Stimulated activated CD4-positive, alpha-beta T cell treated with anti-CD3 and anti-CD28 coated beads, Interleukin-4, amount 100 ng/mL, for 4 hours (primary cell): ENCODE measurements around the gene TNNI3K.

Source experiments
- DNase-seq, 2 experiments: peaks; one replicate each; pipeline ENCODE4 v3.0.0-alpha.2; 2020

The TNNI3K gene

DNA sequence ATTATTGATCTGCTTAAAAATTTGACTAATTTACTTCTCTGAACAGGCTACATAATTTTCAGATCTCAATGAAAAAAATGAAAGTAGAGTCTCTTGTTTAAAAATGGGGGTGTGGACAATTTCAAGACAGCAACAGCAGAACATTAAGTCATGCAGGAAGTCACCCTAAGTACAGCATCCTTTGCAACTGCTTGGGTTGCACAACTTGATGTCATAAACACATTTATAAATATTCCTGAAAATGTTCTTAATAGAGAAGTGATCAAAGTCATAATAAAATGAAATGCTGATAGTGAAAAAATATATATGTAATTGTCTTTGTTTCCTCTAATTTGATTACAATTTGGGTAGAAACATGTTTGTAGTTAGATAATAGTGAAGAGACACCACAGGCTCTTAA is 79.3 kb downstream of the TNNI3K start:
- DNase-seq: no peak

DNA sequence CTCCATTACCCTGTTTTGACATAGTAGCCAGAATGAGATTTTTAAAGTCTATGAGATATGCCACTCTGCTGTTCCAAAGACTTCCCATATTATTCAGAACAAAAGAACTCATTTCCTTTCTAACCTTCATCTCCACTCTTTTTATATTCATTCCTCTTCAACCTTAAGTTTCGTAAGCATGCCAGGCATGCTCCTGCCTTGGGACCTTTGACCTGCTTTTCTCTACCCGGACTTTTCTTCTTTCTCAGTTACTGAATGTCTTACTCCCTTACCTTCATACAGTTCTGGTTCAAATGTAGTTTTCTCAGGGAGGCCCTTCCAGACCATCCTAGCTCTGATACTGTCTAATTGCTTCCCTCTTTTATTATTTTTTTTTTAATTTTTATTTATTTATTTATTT is 81.1 kb downstream of the TNNI3K start:
- DNase-seq: no peak

DNA sequence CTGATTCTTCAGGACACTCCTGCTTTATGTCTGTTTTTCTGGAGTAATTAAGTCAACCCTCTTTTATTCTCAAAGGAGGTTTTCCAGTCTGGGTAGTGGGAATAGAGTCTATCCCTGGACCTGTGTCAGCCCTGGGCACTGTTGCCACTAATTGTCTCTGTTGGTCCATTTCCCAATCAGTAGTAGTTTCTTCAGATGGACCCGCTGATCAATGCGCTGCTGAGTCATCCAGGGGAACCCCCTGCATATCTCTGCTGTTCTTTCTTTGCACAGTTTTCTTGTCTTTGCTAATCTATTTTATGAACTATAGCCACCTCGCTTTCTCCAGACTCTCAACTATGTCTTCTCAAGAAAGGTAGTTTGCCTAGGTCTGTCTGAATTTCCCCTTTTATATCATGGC is 82.5 kb downstream of the TNNI3K start:
- DNase-seq: no peak

DNA sequence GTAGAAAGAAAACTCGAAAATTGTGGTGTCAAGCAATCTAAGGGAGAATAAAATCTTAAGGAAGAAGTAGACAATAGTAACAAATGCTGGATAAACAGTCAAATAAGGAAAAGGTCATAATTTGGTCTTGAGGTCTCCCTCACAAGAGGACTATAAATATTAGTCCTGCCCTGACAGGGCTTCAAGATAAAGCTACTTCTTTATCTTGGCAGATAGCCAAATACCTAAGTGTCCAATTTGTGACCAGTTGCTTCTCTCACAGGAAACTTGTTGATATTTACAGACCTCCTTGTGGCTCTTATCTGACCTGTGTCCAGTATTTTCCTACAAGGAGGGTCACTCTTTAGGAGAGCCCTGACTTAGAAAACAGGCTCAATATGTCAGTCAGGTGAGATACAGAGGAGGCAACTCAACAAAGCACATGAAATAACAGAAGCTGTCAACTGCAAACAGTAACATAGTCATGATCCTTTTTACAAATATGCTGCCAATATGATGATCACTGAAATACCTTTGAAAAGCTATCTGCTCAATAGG is 88.8 kb downstream of the TNNI3K start:
- no peak for DNase-seq

DNA sequence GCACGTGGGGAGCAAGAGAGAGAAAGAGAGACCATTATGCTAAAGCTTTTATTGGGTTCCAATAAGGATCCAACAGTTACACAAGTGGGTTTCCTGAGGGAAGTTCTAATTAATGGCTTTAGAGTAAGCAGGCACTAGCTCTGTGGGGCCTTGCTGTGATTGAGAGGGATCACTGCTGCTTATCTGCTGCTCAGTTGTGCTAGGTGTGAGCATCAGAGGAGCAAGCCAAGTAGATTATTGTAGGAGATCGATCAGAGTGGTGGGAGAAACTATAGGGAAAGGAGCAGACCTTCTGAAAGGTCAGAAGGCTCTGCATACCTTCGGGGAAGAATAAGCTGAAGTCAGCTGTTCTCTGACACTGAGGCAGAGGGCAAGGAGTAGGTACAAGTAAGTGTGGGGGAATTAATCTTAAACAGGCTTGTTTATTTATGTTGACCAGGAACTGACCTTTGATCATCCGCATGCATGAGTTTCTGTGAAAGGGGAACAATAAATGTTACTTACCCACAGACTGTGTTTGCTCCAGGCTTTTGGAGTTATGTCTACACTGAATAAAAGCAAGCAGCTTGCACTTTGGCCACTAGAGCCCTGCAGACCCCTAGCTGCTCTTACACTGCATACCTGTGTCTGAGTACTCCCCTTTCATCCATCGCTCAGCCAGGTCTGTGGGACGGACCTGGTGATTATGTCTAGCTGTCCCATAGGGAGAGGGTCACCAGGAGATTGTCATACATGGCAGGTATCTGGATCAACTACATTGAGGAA is 89.7 kb downstream of the TNNI3K start:
- no peak for DNase-seq

DNA sequence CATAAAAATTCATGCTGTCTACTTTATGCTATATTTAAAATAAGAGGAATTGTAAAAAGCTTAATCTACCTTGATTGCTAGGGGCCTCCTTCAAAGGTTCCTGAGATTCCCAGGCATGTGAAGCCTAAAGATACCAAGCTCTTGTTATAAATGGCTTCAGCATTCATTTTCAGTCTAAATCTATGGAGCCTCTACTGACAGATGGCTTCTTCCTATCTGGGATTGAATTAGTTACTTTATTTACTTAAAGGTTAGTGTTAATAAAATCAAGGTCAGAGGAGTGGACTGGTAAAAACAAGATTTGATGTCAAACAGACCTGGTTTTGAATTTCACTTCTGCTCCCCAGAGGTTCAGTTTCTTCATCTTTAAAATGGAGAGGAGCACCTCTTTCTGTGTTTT is 93.7 kb downstream of the TNNI3K start:
- DNase-seq: no peak

DNA sequence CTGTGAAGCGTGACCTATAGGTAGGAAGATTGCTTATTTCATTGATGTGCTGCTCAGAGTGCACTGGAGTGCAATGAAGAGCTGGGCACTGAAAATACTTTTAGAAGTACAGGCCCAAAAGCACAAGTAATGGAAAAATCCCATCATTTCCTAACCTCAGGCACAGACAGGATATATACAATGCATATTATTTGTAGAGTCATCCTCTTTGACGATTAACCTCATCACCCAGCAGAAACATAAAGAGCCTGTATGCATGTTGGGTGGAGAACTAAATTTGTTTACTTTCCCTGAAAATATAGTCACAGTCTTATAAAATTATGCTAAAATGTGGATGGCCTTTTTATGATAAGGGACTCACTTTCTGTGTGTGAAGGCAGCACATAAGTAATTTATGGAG is 98.1 kb downstream of the TNNI3K start:
- no peak for DNase-seq

DNA sequence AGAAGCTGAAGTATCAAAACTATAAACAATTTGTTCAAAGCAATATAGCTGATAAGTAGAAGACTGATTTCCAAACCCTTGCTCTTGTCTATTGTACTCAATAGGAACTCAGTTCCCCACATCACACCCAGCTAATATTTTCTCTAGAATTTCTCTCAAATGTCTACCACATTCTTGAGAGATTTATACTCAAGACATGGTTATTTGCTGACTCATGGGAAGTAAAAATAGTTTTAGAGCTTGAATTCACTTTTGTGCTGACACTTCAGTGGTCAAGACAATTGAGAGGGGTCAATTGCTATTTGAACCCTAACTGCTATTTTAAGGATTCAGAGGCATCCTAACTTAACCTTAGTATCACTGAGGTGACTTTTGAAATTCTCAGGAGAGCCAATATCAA is 99.0 kb downstream of the TNNI3K start:
- no peak for DNase-seq

DNA sequence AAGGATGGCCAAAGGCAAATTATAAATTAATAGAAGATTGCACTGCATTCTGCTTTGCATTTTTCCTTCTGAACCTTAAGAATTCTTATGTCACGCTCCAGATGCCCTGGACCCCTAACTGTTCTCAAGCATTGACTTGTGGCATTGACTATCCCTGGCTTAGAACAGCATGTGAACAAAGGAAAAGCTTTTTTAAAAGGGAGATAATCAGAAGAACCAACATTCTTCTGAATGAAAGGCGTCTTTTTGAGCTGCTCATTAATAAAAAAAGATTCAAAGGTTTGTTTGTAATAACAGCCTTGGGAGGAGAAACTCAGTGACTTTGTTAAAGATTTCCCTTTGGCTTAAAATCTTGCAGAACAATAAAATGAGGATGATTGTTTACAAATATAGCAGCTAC is 105.5 kb downstream of the TNNI3K start:
- DNase-seq: no peak

DNA sequence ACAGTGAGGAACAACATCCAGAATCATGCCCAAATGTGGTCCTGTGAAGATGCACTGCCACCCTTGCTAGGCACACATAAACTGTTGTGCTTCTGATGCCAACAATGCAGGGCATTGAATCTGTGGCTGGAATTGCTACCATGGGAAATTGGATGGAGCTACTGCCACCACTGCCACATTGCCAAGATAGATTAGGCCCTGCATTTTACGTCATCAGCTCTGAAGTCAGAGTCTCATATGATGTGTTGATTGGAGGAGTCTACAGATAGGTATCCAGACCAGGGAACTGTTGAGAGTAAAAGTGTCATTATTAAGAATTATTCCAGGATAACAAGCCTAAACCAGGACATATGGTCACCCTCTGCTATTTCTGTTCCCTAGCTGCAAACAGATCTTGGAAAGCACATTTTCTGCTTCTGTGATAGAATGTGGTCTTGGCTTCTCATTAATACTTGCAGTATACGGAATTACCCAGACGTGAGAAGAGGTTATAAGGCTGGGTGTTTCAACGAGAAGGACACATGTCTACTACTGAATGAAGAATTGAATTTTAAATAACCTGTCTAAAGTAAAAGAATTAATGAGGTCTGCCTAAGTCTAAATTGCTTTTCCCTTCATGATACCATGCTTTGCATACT is 106.6 kb downstream of the TNNI3K start:
- DNase-seq: no peak

DNA sequence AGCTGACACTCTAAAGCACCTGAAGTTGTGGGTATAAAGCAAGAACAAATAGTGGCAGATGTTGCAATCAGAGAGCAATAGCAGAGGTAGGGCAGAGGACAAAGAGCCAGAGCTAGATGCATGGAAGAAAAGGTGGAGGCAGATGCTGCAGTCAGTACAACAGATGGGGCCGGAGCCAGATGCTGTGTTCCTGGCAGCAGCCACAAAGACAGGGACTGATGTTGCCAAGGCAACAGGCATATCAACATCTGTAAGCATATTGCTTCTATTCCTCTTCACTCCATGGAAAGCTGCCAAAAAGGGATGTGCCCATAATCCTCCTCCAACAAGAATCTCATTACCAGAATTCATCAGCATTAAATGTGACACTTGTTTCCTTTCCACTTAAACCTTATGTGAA is 108.0 kb downstream of the TNNI3K start:
- no peak for DNase-seq

DNA sequence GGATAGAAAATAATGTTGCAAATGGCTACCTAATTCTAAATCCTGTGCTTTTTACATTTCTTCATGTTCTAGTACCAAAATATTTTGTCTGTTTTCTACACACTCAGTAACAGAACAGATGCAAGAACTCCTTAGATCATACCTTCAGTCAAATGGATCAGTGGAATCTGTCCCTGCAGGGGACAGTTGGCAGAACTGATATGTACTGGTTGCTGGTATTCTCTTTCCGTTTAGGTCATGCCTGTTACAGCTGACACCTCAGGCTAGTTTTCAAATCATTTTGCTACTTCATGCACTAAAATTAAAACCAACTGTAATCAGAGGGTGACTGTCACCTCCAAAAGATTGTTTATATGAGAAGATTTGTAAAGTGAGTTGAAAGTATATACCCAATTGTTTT is 109.2 kb downstream of the TNNI3K start:
- no peak for DNase-seq

DNA sequence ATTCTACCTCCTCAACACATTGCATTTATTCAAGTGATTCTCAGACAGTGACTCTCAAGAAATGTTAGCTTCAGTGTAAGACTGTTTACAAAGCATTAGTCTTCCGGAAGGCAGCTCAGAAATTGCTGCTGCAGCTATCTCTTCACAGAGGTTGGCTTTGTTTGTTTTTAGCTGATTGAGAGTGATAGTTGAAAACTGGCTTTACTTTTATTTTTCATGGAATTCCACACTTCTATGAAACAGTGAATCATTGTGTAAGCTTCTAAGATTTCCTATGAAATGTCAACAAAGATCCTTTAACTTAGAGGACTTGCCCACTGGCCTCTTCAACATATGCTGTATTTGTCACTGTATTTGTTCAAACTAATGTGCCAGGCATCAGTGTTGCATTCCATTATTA is 121.3 kb downstream of the TNNI3K start:
- no peak for DNase-seq

DNA sequence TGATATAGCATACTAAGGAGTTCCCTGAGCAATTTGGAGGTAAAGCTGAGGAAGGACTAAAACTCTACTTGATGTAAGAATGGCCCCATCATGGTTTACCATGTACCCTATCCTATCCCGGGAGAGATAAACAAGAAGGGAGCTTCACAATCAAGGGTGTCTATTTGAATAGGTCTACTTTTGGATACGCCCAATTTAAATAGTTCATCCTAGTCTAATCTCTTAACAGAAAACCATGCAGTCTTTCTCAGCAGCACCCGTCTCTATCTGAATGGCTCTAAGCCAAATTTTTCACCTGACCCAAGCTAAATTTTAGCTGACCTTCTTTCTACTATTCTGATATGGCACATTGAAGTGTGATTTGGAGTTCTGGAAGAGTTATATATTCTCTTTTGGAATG is 122.0 kb downstream of the TNNI3K start:
- no peak for DNase-seq

DNA sequence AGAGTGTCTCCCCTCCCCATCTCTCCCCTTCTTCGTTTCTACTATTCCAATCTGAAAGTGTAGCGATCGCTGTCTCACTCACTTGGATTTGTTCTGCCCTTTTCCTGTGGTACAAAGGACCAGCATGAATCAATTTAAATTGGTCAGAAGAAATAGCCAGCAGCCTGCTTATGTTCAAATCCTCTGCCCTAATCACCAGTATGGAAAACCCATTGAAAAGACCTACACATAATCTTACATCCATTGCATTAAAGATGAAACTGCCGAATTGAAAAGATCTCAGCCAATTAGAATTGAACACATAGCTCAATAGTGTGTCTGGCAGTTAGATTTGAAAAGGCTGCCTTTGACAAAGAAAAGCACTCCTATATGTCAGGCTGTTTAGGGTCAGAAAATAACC is 122.6 kb downstream of the TNNI3K start:
- no peak for DNase-seq

DNA sequence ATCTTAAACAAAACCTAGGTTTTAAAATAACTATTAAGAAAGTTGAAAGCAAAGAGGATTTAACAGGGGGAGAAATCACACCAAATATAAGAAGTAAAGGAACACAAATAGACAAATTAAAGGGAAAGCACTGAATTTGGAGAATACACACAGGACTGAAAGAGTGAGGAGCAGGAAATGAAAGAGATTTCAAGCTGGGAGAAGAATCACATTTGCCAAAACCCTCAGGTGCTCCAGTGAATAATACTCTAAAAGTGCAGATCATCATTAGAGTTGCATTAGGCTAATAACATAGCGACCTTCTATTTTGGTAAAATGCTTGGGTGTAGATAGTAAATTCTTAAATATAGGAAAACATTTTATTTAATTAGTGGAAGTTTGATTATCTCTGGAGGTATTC is 127.5 kb downstream of the TNNI3K start:
- DNase-seq: no peak

DNA sequence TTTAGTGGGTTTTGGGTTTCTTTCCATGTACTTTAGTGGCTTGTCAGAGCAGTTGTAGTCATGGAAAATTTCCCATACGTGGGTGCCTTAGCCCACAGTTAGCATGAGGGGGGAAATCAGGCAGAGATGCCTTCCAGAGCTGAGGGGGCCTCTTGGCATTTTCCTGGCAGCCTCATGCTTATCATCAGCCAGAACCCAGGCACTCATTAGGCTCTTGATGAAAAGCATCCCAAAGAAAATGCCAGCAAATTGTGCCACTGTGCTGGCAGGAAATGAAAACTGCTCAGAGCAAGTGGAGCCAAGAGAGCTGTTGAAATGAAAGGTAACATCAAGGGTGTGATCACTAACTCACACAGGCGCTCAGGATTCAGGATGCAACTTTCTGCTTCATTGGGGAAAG is 128.0 kb downstream of the TNNI3K start:
- no peak for DNase-seq

DNA sequence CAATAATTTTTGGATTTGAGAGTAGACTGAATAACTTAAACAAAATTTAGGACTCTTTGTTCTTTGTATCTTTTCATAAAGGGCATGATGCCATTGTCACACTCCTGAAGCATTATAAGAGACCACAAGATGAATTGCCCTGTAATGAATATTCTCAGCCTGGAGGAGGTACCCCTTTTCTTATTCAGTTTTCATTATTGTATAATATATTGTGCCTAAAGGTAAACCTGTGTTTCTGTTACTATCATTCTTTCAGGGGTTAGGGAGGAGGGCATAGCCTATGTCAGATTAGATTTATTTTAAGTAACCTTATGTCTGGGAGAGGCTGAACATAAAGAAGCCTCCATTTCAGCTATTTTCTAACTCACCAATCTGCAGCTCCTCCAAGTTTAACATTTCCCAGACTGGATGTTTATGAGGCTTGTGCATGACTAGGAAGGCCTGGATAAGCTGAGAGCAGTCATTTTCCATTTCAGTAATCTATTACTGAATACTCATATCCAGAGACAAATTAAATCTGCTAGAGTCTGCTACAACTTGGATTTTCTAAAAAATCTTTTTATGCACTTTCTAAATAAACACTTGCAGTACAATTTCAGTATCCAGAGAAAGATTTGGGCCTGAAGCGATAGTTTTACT is 132.1 kb downstream of the TNNI3K start:
- no peak for DNase-seq

DNA sequence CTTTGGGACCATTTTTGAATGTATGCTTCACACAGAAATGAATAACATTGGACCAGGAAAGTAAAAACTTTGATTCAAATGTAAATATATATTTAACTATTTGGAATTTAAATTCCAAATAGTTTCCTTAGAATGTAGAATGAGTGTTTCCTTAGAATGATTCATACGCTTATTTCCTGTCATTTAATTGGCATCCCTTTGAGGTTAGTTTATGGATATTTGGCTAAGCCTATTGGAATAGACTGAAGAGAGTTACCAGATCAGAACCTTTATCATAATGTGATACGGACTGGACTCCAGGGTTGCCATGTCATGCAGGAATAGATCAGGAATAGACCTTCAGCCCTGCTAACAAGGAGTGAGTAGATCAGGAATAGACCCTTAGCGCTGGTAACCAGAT is 133.1 kb downstream of the TNNI3K start:
- no peak for DNase-seq

DNA sequence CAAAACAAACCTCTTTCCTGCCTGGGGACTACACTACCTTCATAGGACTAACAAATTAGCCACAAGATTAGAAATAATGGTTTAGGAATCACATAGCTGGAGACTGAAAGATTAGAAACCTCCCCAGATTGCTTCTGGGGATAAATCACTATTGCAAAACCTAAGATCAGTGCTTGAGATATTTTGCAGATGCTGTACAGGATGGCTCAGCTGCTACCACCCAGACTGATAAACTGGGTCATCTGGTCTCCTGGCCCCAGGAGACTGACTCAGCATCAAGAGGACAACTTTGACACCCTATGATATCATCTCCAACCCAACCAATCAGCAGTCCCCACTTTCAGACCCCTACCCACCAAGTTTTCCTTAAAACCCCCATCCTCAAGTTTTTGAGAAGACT is 140.2 kb downstream of the TNNI3K start:
- no peak for DNase-seq

DNA sequence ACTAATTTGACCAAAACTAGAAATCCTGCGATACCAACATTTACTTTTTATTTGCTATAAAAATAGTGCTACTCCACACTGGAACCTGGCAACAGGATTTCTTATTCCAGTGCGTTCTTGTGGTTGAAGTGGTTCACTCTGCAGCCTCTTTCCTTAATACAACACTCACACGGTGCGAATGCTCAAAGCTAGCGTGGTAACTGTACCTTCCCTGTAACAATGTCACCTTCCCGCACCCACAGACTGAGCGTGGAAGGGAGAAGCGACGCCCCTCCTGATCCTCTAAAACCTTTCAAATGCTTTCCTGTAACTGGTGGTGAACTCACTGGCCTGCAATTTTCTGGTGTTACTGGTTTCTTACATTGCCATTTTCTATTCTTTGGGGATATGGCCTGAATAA is 145.1 kb downstream of the TNNI3K start:
- no peak for DNase-seq

DNA sequence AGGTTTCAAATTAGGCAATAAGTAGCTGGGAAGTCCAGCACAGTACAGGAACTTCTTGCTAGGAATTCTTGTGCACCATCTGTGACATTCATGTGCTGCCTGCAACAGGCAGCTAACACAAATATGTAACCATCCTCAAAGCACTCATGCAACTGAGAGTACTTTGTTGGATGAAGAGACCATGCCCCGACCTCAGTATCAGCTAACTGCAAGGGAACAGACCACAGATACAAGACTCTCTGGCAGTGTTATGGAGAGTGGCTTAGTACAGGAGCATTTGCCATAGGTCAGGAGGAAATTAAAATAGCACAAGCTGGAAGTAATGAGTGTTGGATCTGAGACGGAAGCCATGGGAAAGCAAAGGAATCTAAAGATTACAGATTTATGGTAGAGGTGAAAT is 153.7 kb downstream of the TNNI3K start:
- DNase-seq: no peak

DNA sequence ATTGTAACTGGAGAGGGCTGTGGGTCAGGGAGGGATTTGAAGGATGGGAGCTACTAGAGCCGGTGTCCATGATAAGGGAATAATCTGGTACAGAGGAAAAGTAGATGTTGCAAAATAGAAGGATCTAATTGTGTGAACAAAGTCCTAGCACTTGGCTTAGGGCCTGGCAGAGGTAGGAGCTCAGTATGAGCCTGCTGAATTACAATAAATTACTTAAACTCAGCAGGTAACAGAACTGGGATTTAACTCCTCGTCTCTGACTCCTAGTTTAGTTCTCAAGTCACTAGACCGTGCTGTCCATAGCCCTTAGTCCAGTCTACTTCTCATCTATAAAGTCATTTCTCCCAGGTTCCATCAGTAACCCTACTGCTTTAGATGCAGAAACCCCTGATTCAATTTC is 157.0 kb downstream of the TNNI3K start:
- DNase-seq: no peak

DNA sequence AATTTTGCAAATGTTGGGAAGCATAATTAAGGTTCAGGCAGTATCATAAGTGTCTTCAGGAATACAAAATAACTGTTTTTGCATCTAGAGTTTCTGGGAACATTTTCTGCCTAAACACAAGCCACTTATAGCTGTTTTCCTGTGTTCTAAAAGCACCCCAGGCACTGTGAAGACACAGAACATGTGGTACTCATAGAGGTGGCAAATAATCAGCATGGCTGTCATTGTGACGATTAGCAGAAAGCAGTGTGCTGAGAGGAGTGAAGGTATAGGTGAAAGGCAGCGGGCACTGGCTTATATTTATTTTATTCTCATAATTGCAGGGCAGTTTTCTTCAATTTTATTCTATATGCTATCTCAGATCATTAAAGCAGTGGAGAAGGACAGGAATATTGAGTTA is 157.7 kb downstream of the TNNI3K start:
- DNase-seq: no peak
